HCT116 (cell line): ENCODE results near the gene DICER1. TPM values are rescaled to one million over a fixed set of nuclear protein-coding genes. Genes with fewer than 3 reads are reported as not detected.

Experiments
- ATAC-seq: fragments of 200-7000 bp; cut with Tn5 transposase; 2 replicates; pipeline ENCODE4 v1.9.1; 2020; ENCODE audit warnings: mild to moderate bottlenecking, moderate library complexity
- BruUV-seq: library from RNA; stranded (reverse); fragments of 400-500 nt; replicated peaks from 2 replicates; lab custom pipeline; 2021; lab: Mats Ljungman, UMichigan
- CTCF ChIA-PET: fragments of 300-600 bp; sonication (Branson Sonifier 250); formaldehyde crosslinking; loops from one replicate; lab custom pipeline; 2021; ENCODE audit warnings: antibody characterized with exemption; lab: Charles Lee
- POLR2A ChIA-PET: fragments of 300-600, 350-600 bp; sonication (Branson Sonifier 250); formaldehyde crosslinking; loops from one replicate; lab custom pipeline; 2021; ENCODE audit warnings: antibody characterized with exemption; lab: Charles Lee
- RAD21 ChIA-PET, 2 experiments: fragments of 300-600 bp; sonication (Branson Sonifier 250); formaldehyde crosslinking; loops; one replicate each; lab custom pipeline; 2023; ENCODE audit warnings: low total read pairs in 2 of 2; ENCODE audit not compliant: uncharacterized antibody in 2 of 2, unreplicated experiment in 2 of 2, low non-redundant PET in 1 of 2; lab: Charles Lee
- DNase-seq: peaks from one replicate; pipeline ENCODE4 v3.0.0-alpha.2; 2010; ENCODE audit warnings: low read depth, low spot score
- H2AFZ ChIP-seq: fragments of 200-600 bp; shearing (Covaris generic), sonication (generic); 2 replicates; pipeline ENCODE4 v1.6.1; 2017; ENCODE audit warnings: low read depth, mixed run types, mixed read lengths, antibody characterized with exemption, low read length; ENCODE audit not compliant: poor library complexity, severe bottlenecking
- H3K27ac ChIP-seq: 2 replicates; pipeline ENCODE4 v1.5.1; 2012; ENCODE audit warnings: low read depth, low read length
- H3K27me3 ChIP-seq: fragments of 200-600 bp; sonication (generic); 2 replicates; pipeline ENCODE4 v1.6.1; 2016; ENCODE audit warnings: mixed run types, low read length, mixed read lengths; ENCODE audit not compliant: insufficient read depth
- H3K36me3 ChIP-seq, 2 experiments: fragments of 200-500 bp in 1 of 2; fragments of 200-600 bp in 1 of 2; sonication (Bioruptor generic) in 1 of 2; sonication (generic) in 1 of 2; 2 replicates each; pipeline versions ENCODE4 v1.5.1 to v1.6.1; 2014 to 2016; ENCODE audit warnings: low read length in 2 of 2, inconsistent platforms in 1 of 2, mixed read lengths in 1 of 2, mixed run types in 1 of 2; ENCODE audit not compliant: insufficient read depth in 2 of 2, control insufficient read depth in 1 of 2
- H3K4me1 ChIP-seq, 2 experiments: fragments of 200-600 bp in 1 of 2; sonication (generic) in 1 of 2; 2 replicates each; pipeline versions ENCODE4 v1.5.1 to v1.6.1; 2012 to 2017; ENCODE audit warnings: low read length in 2 of 2, inconsistent platforms in 1 of 2, mild to moderate bottlenecking in 1 of 2, mixed read lengths in 1 of 2, mixed run types in 1 of 2, moderate library complexity in 1 of 2; ENCODE audit not compliant: insufficient read depth in 2 of 2, control insufficient read depth in 1 of 2
- H3K4me2 ChIP-seq: fragments of 200-600 bp; sonication (generic); 2 replicates; pipeline ENCODE4 v1.6.1; 2017; ENCODE audit warnings: mixed run types, low read length, mixed read lengths
- H3K4me3 ChIP-seq, 2 experiments: fragments of 200-600 bp in 1 of 2; sonication (generic) in 1 of 2; replicated peaks in 1 of 2; 2 replicates each; pipeline ENCODE4 v1.5.1; 2011 to 2016; ENCODE audit warnings: low read length in 2 of 2, control low read depth in 1 of 2, low read depth in 1 of 2, mild to moderate bottlenecking in 1 of 2, mixed read lengths in 1 of 2, mixed run types in 1 of 2
- H3K79me2 ChIP-seq: fragments of 200-600 bp; sonication (generic); 2 replicates; pipeline ENCODE4 v1.6.1; 2017; ENCODE audit warnings: mild to moderate bottlenecking, mixed run types, low read length, moderate library complexity, mixed read lengths; ENCODE audit not compliant: insufficient read depth
- H3K9ac ChIP-seq: fragments of 200-600 bp; sonication (generic); 2 replicates; pipeline ENCODE4 v1.6.1; 2016; ENCODE audit warnings: low read length, mixed read lengths
- H3K9me2 ChIP-seq: fragments of 200-600 bp; sonication (generic), shearing (Covaris generic); 2 replicates; pipeline ENCODE4 v1.6.1; 2017; ENCODE audit warnings: mixed run types, mild to moderate bottlenecking, moderate library complexity; ENCODE audit not compliant: insufficient read depth
- H3K9me3 ChIP-seq, 2 experiments: fragments of 200-500 bp in 1 of 2; fragments of 200-600 bp in 1 of 2; sonication (Bioruptor generic) in 1 of 2; sonication (generic) in 1 of 2; 2 replicates each; pipeline ENCODE4 v1.6.1; 2014 to 2017; ENCODE audit warnings: low read length in 2 of 2, mixed read lengths in 2 of 2, inconsistent platforms in 1 of 2, low read depth in 1 of 2, mild to moderate bottlenecking in 1 of 2, mixed run types in 1 of 2, moderate library complexity in 1 of 2; ENCODE audit not compliant: control insufficient read depth in 1 of 2, insufficient read depth in 1 of 2
- H4K20me1 ChIP-seq: fragments of 200-600 bp; sonication (generic), shearing (Covaris generic); 2 replicates; pipeline ENCODE4 v1.6.1; 2017; ENCODE audit warnings: mixed run types, mild to moderate bottlenecking, moderate library complexity; ENCODE audit not compliant: insufficient read depth
- ATF3 ChIP-seq: IDR thresholded peaks from 2 replicates; pipeline ENCODE4 v1.6.1; 2012
- EGR1 ChIP-seq: IDR thresholded peaks from 2 replicates; pipeline ENCODE4 v1.6.1; 2012; ENCODE audit warnings: low read depth
- EZH2phosphoT487 ChIP-seq: fragments of 200-600 bp; IDR thresholded peaks from 2 replicates; pipeline ENCODE4 v1.6.1; 2018; ENCODE audit warnings: antibody characterized with exemption, borderline replicate concordance
- JUND ChIP-seq: IDR thresholded peaks from 2 replicates; pipeline ENCODE4 v1.6.1; 2012
- MAX ChIP-seq: IDR thresholded peaks from 2 replicates; pipeline ENCODE4 v1.6.1; 2012
- POLR2A ChIP-seq: IDR thresholded peaks from 2 replicates; pipeline ENCODE4 v1.7.0; 2011; ENCODE audit warnings: borderline replicate concordance; ENCODE audit not compliant: insufficient read depth, insufficient read length; ENCODE audit errors: extremely low read depth
- POLR2AphosphoS5 ChIP-seq: IDR thresholded peaks from 2 replicates; pipeline ENCODE4 v1.6.1; 2011; ENCODE audit warnings: mild to moderate bottlenecking, low read depth, low read length, moderate library complexity
- RAD21 ChIP-seq: IDR thresholded peaks from 2 replicates; pipeline ENCODE4 v1.6.1; 2012; ENCODE audit warnings: low read depth, mild to moderate bottlenecking
- REST ChIP-seq: IDR thresholded peaks from 2 replicates; pipeline ENCODE4 v1.6.1; 2012; ENCODE audit warnings: low read depth
- SIN3A ChIP-seq: IDR thresholded peaks from 2 replicates; pipeline ENCODE4 v1.6.1; 2012; ENCODE audit warnings: low read depth
- SP1 ChIP-seq: IDR thresholded peaks from 2 replicates; pipeline ENCODE4 v1.6.1; 2012; ENCODE audit warnings: low read depth
- TCF7L2 ChIP-seq: IDR thresholded peaks from 2 replicates; pipeline ENCODE4 v1.7.0; 2011; ENCODE audit warnings: borderline replicate concordance, inconsistent platforms; ENCODE audit not compliant: insufficient read depth, insufficient read length; ENCODE audit errors: extremely low read depth
- YY1 ChIP-seq: IDR thresholded peaks from 2 replicates; pipeline ENCODE4 v1.6.1; 2011; ENCODE audit warnings: low read length, low read depth, moderate library complexity, mild to moderate bottlenecking; ENCODE audit not compliant: insufficient replicate concordance; ENCODE audit errors: extremely low read depth
- ZBTB33 ChIP-seq: IDR thresholded peaks from 2 replicates; pipeline ENCODE4 v1.6.1; 2011; ENCODE audit warnings: mild to moderate bottlenecking, low read length, moderate library complexity; ENCODE audit not compliant: insufficient replicate concordance; ENCODE audit errors: extremely low read depth
- ZFX ChIP-seq: fragments of 450-650 bp; IDR thresholded peaks from 2 replicates; pipeline ENCODE4 v1.6.1; 2017
- ZNF274 ChIP-seq: fragments of 200-500 bp; sonication (Bioruptor generic); IDR thresholded peaks from 2 replicates; pipeline ENCODE4 v1.6.1; 2014; ENCODE audit warnings: mild to moderate bottlenecking, low read depth, low read length, inconsistent platforms
- intact Hi-C: fragments of 100-400 bp; cut with micrococcal nuclease; formaldehyde crosslinking; loops from 2 replicates; pipeline ENCODE4 v1.10.0; 2022
- total RNA-seq: library from RNA; stranded (reverse); gene quantifications from one replicate; pipeline ENCODE4 v1.2.1, GENCODE V29; 2021; ENCODE audit not compliant: unreplicated experiment

The DICER1 gene
- total RNA-seq, 1 experiment from 2014 or later: 38.6 TPM

- Histone ChIP-seq H3K36me3 (no peaks in the 10 kb centered on the region), H3K27ac (no peak overlapping the region), H3K4me1 (no peaks in the 10 kb centered on the region), H3K27me3 (no peaks in the 10 kb centered on the region; the same call in 1 of the 2 replicates), H3K9me3 (no peaks in the 10 kb centered on the region), H3K9ac (no peak overlapping the region), H3K4me2 (no peak overlapping the region), H3K9me2 (no peaks in the 10 kb centered on the region), H2AFZ (no peak overlapping the region), H3K79me2 (no peaks in the 10 kb centered on the region), H3K4me3 (no peak overlapping the region), H4K20me1 (no peaks in the 10 kb centered on the region)
- ChIA-PET POLR2A (no interaction called here), CTCF (no interaction called here), RAD21 (no interaction called here)
- intact Hi-C loops: no loop called here
- DNase-seq (no peak), ATAC-seq (no peak)
- no TSS peak for BruUV-seq
- TF ChIP-seq SIN3A: no peak
- no peak for TF ChIP-seq POLR2AphosphoS5
- no peak for TF ChIP-seq YY1
- TF ChIP-seq ZFX: no peak
- no peak for TF ChIP-seq TCF7L2
- TF ChIP-seq MAX: no peak
- TF ChIP-seq REST: no peak
- TF ChIP-seq ZBTB33: no peak
- no peak for TF ChIP-seq JUND
- TF ChIP-seq ATF3: no peak
- TF ChIP-seq POLR2A: no peak
- TF ChIP-seq SP1: no peak
- no peak for TF ChIP-seq ZNF274
- no peak for TF ChIP-seq EGR1
- no peak for TF ChIP-seq EZH2phosphoT487
- no peak for TF ChIP-seq RAD21
These were observed 93.9 kb downstream of the DICER1 start for GRCh38 chr14:95063391-95063790.
